OCI-LY1 (cell line): Measurements from ENCODE around the gene SPTSSB.

Experiments
- EZH2 ChIP-seq: fragments of 200-600 bp; sonication (generic), shearing (Covaris generic); IDR thresholded peaks from 2 replicates; pipeline ENCODE4 v1.8.0; 2017; ENCODE audit warnings: borderline replicate concordance, mixed run types, mild to moderate bottlenecking, antibody characterized with exemption, low read length, moderate library complexity, mixed read lengths
- TF ChIP-seq, protein P1 (sequence below): fragments of 200-600 bp; sonication (generic), shearing (Covaris generic); IDR thresholded peaks from 2 replicates; pipeline ENCODE4 v1.5.1; 2017; ENCODE audit warnings: mild to moderate bottlenecking, antibody characterized with exemption, low read length, moderate library complexity, mixed read lengths

GRCh38 chr3:161401389-161401788 is 30.1 kb upstream of the SPTSSB start:
- TF ChIP-seq, protein P1, sequence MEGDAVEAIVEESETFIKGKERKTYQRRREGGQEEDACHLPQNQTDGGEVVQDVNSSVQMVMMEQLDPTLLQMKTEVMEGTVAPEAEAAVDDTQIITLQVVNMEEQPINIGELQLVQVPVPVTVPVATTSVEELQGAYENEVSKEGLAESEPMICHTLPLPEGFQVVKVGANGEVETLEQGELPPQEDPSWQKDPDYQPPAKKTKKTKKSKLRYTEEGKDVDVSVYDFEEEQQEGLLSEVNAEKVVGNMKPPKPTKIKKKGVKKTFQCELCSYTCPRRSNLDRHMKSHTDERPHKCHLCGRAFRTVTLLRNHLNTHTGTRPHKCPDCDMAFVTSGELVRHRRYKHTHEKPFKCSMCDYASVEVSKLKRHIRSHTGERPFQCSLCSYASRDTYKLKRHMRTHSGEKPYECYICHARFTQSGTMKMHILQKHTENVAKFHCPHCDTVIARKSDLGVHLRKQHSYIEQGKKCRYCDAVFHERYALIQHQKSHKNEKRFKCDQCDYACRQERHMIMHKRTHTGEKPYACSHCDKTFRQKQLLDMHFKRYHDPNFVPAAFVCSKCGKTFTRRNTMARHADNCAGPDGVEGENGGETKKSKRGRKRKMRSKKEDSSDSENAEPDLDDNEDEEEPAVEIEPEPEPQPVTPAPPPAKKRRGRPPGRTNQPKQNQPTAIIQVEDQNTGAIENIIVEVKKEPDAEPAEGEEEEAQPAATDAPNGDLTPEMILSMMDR, result no peak
- TF ChIP-seq EZH2, result no peak
